B cell (primary cell): ENCODE results near the gene PSME3. TPM values are rescaled to one million over a fixed set of nuclear protein-coding genes. Genes with fewer than 3 reads are reported as not detected.
"Not testable (repeated sequence)": the region's sequence is repeated elsewhere in the genome, so short reads cannot be mapped to it uniquely, and the experiment has no call there.

Source experiments
- ATAC-seq: fragments of 200-7000 bp; cut with Tn5 transposase; one replicate; pipeline ENCODE4 v1.10.0; 2021; ENCODE audit warnings: low read depth, mild to moderate bottlenecking, moderate number of reproducible peaks, moderate library complexity
- CTCF ChIA-PET: fragments of 350-600 bp; sonication (Branson Sonifier 250); formaldehyde crosslinking; loops from one replicate; lab custom pipeline; 2021; ENCODE audit warnings: antibody characterized with exemption, inconsistent platforms; lab: Charles Lee
- POLR2A ChIA-PET: fragments of 350-600 bp; sonication (Branson Sonifier 250); formaldehyde crosslinking; loops from one replicate; lab custom pipeline; 2021; ENCODE audit warnings: antibody characterized with exemption; lab: Charles Lee
- DNase-seq: peaks from one replicate; pipeline ENCODE4 v3.0.0; 2013
- H2AFZ ChIP-seq: 2 replicates; pipeline ENCODE4 v1.6.1; 2012; ENCODE audit warnings: mild to moderate bottlenecking, low read depth, low read length; ENCODE audit not compliant: insufficient read depth, poor library complexity, severe bottlenecking
- H3K27ac ChIP-seq, 2 donors: 1 replicate in 1 of 2; 2 replicates in 1 of 2; pipeline ENCODE4 v1.5.1; 2012 to 2013; ENCODE audit warnings: low read length in 2 of 2, mild to moderate bottlenecking in 2 of 2, moderate library complexity in 1 of 2
- H3K27me3 ChIP-seq, 4 experiments: fragments of 200-600 bp in 1 of 4; sonication (generic) in 1 of 4; replicated peaks in 1 of 4; 1 replicate in 2 of 4; 2 replicates in 2 of 4; pipeline versions ENCODE4 v1.6.1 to v1.7.0; 2013 to 2016; ENCODE audit warnings: low read length in 3 of 4, mild to moderate bottlenecking in 2 of 4, mixed read lengths in 1 of 4, moderate library complexity in 1 of 4; ENCODE audit not compliant: insufficient read depth in 4 of 4, control insufficient read depth in 3 of 4; ENCODE audit errors: control extremely low read depth in 1 of 4
- H3K36me3 ChIP-seq, 2 experiments: replicated peaks in 1 of 2; 1 replicate in 1 of 2; 2 replicates in 1 of 2; pipeline versions ENCODE4 v1.6.1 to v1.7.1; 2013; ENCODE audit warnings: low read length in 1 of 2; ENCODE audit not compliant: insufficient read depth in 2 of 2, control insufficient read depth in 1 of 2; ENCODE audit errors: control extremely low read depth in 1 of 2, extremely low read depth in 1 of 2
- H3K4me1 ChIP-seq, 2 donors: fragments of 200-600 bp in 1 of 2; sonication (generic) in 1 of 2; 1 replicate in 1 of 2; 2 replicates in 1 of 2; pipeline versions ENCODE4 v1.5.1 to v1.6.1; 2013 to 2017; ENCODE audit warnings: low read length in 2 of 2; ENCODE audit not compliant: control insufficient read depth in 2 of 2, insufficient read depth in 2 of 2
- H3K4me2 ChIP-seq: replicated peaks from 2 replicates; pipeline ENCODE3; 2012; ENCODE audit warnings: mild to moderate bottlenecking, low read depth, low read length; ENCODE audit not compliant: poor library complexity, severe bottlenecking
- H3K4me3 ChIP-seq, 5 experiments: fragments of 200-600 bp in 1 of 5; sonication (generic) in 1 of 5; 1 replicate in 3 of 5; 2 replicates in 2 of 5; pipeline versions ENCODE4 v1.5.1 to v1.7.0; 2011 to 2016; ENCODE audit warnings: low read length in 4 of 5, mild to moderate bottlenecking in 4 of 5, low read depth in 2 of 5, control low read depth in 1 of 5, moderate library complexity in 1 of 5; ENCODE audit not compliant: insufficient read depth in 1 of 5; ENCODE audit errors: control extremely low read depth in 1 of 5, extremely low read depth in 1 of 5
- H3K79me2 ChIP-seq: fragments of 200-600 bp; sonication (generic); one replicate; pipeline ENCODE4 v1.6.0; 2016; ENCODE audit warnings: low read length; ENCODE audit not compliant: control insufficient read depth, insufficient read depth
- H3K9ac ChIP-seq: fragments of 200-600 bp; sonication (generic); 2 replicates; pipeline ENCODE4 v1.6.1; 2017; ENCODE audit warnings: mild to moderate bottlenecking, low read length, moderate library complexity
- H3K9me3 ChIP-seq, 3 donors: one replicate each; pipeline versions ENCODE4 v1.6.1 to v1.7.1; 2013; ENCODE audit warnings: low read length in 2 of 3; ENCODE audit not compliant: control insufficient read depth in 2 of 3, insufficient read depth in 1 of 3; ENCODE audit errors: control extremely low read depth in 1 of 3
- H4K20me1 ChIP-seq: 2 replicates; pipeline ENCODE4 v1.6.0; 2012; ENCODE audit warnings: mild to moderate bottlenecking, low read length; ENCODE audit not compliant: insufficient read depth, control insufficient read depth, poor library complexity, severe bottlenecking
- H3K27ac Mint-ChIP-seq: one replicate; pipeline ENCODE4 v1.8.0; 2021; ENCODE audit warnings: mixed read lengths
- H3K27me3 Mint-ChIP-seq: one replicate; pipeline ENCODE4 v1.8.0; 2021; ENCODE audit warnings: mixed read lengths
- H3K4me1 Mint-ChIP-seq: one replicate; pipeline ENCODE4 v1.8.0; 2021; ENCODE audit warnings: mixed read lengths
- H3K4me3 Mint-ChIP-seq: one replicate; pipeline ENCODE4 v1.8.0; 2021; ENCODE audit warnings: mixed read lengths
- H3K9me3 Mint-ChIP-seq: one replicate; pipeline ENCODE4 v1.8.0; 2022; ENCODE audit warnings: mixed read lengths; ENCODE audit not compliant: insufficient read depth
- EZH2 ChIP-seq: IDR thresholded peaks from 2 replicates; pipeline ENCODE4 v1.6.1; 2012; ENCODE audit warnings: borderline replicate concordance, low read depth, mild to moderate bottlenecking, moderate library complexity, low read length; ENCODE audit not compliant: insufficient read depth, poor library complexity, severe bottlenecking
- WGBS: methylation state at CpG from one replicate; pipeline ENCODE4 v1.1.5; 2013; ENCODE audit warnings: missing lambda C conversion rate; ENCODE audit not compliant: insufficient coverage; 5-methylcytosine and 5-hydroxymethylcytosine counted together
- intact Hi-C: fragments of 100-400 bp; cut with micrococcal nuclease; formaldehyde crosslinking; loops from one replicate; pipeline ENCODE4 v1.10.0; 2022
- polyA plus RNA-seq: library from polyadenylated mRNA; depleted of rRNA; stranded (reverse); fragments of >200 nt; gene quantifications from 2 replicates; pipeline ENCODE4 v1.2.3, GENCODE V29; 2012
- total RNA-seq, 2 donors: library from RNA; stranded (reverse); fragments of 120-200 nt in 1 of 2; gene quantifications; 1 replicate in 1 of 2; 2 replicates in 1 of 2; pipeline versions ENCODE4 v1.2.3 to v1.2.4, GENCODE V29; 2013 to 2022
- TF ChIP-seq, protein P1 (sequence below): fragments of 200-600 bp; IDR thresholded peaks from one replicate; pipeline ENCODE4 v1.8.0; 2022; ENCODE audit warnings: antibody characterized with exemption, mild to moderate bottlenecking

Gene PSME3
- total and polyA plus RNA-seq, 2 donors (not counting 1 experiment from before 2014, with no cell fraction given), result 43.4 to 76.2 TPM

DNA sequence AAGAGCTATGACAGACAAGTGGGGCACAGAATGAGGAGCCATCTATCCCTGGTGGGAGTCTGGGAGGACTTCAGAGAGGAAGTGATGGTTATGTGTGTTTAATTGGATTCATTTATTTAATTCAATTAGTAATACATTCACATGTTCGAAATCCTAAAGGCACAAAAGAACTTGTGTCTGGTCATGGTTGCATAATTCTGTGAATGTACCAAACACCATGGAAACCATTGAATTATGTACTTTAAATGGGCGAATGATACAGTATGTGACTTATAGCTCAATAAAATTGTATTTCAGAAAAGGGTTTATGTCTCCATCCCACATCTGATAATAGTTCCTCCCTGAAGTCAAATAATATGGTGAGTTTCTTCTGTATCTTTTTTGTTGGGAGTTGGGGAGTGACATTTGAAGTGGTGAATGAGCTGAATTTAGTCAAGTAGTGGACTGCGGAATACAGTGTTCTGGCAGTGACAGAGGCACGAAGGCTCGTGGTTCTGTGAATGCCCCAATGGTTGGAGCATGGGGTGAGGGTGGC lies 47.6 kb downstream of the PSME3 start:
- POLR2A ChIA-PET, result no interaction called here
- no peak for DNase-seq
- 88% methylated on average over 3 of the region's 5 CpGs for WGBS
- no peak for TF ChIP-seq EZH2
- TF ChIP-seq, protein P1, sequence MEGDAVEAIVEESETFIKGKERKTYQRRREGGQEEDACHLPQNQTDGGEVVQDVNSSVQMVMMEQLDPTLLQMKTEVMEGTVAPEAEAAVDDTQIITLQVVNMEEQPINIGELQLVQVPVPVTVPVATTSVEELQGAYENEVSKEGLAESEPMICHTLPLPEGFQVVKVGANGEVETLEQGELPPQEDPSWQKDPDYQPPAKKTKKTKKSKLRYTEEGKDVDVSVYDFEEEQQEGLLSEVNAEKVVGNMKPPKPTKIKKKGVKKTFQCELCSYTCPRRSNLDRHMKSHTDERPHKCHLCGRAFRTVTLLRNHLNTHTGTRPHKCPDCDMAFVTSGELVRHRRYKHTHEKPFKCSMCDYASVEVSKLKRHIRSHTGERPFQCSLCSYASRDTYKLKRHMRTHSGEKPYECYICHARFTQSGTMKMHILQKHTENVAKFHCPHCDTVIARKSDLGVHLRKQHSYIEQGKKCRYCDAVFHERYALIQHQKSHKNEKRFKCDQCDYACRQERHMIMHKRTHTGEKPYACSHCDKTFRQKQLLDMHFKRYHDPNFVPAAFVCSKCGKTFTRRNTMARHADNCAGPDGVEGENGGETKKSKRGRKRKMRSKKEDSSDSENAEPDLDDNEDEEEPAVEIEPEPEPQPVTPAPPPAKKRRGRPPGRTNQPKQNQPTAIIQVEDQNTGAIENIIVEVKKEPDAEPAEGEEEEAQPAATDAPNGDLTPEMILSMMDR, result no peak
- no peak for ATAC-seq
- no peak overlapping the region for H3K4me3 Mint-ChIP-seq
- no peaks in the 10 kb centered on the region for H3K4me1 Mint-ChIP-seq
- Histone ChIP-seq H4K20me1 (no peaks in the 10 kb centered on the region), H3K27ac (no peak overlapping the region), H3K4me3 (no peak overlapping the region), H3K79me2 (no peaks in the 10 kb centered on the region), H3K27me3 (peaks cover 0 to 6% (median 0%) of the 10 kb centered on the region in 4 experiments), H3K4me2 (no peak overlapping the region), H3K9ac (no peak overlapping the region), H3K36me3 (no peaks in the 10 kb centered on the region), H2AFZ (no peak overlapping the region), H3K4me1 (no peaks in the 10 kb centered on the region), H3K9me3 (no peaks in the 10 kb centered on the region)
- CTCF ChIA-PET, result no interaction called here
- H3K9me3 Mint-ChIP-seq, result no peaks in the 10 kb centered on the region
- peaks cover 20% of the 10 kb centered on the region for H3K27me3 Mint-ChIP-seq
- intact Hi-C loops, result no loop called here
- no peak overlapping the region for H3K27ac Mint-ChIP-seq

- H3K79me2 ChIP-seq, H3K4me3 ChIP-seq, H3K4me3 Mint-ChIP-seq, intact Hi-C loops, ATAC-seq, CTCF ChIA-PET, H3K27ac ChIP-seq, H2AFZ ChIP-seq, H3K27me3 ChIP-seq, H3K36me3 ChIP-seq, DNase-seq, H3K4me1 Mint-ChIP-seq, H3K9me3 ChIP-seq, POLR2A ChIA-PET, H3K9ac ChIP-seq, H3K4me1 ChIP-seq, H3K4me2 ChIP-seq, H4K20me1 ChIP-seq, H3K9me3 Mint-ChIP-seq, H3K27ac Mint-ChIP-seq: not testable (repeated sequence)
- peaks cover 25% of the 10 kb centered on the region for H3K27me3 Mint-ChIP-seq
- 100% methylated on average over 2 of the region's 6 CpGs for WGBS
Observed at GRCh38 chr17:42881706-42882105, 48.5 kb downstream of the PSME3 start.
